Left ventricle myocardium inferior (tissue), 1 donor: Measurements from ENCODE around the gene RNLS. TPM values are rescaled to one million over a fixed set of nuclear protein-coding genes. Genes with fewer than 3 reads are reported as not detected.

Experiments
- DNase-seq: peaks from one replicate; pipeline ENCODE4 v3.0.0-alpha.2; 2020
- H3K27ac ChIP-seq: fragments of 200-600 bp; replicated peaks from 2 replicates; pipeline ENCODE4 v1.8.0; 2021
- H3K27me3 ChIP-seq: fragments of 200-600 bp; 2 replicates; pipeline ENCODE4 v1.8.0; 2021; ENCODE audit warnings: low read depth
- H3K36me3 ChIP-seq: fragments of 200-600 bp; 2 replicates; pipeline ENCODE4 v1.8.0; 2021
- H3K4me1 ChIP-seq: fragments of 200-600 bp; 2 replicates; pipeline ENCODE4 v1.8.0; 2021
- H3K4me3 ChIP-seq: fragments of 200-600 bp; 2 replicates; pipeline ENCODE4 v1.8.0; 2021; ENCODE audit warnings: mild to moderate bottlenecking, moderate library complexity
- H3K9me3 ChIP-seq: fragments of 200-600 bp; replicated peaks from 2 replicates; pipeline ENCODE4 v1.8.0; 2021
- intact Hi-C: fragments of 100-400 bp; cut with micrococcal nuclease; formaldehyde crosslinking; loops from one replicate; pipeline ENCODE4 v1.11.0; 2022
- total RNA-seq: library from RNA; stranded (reverse); fragmentation: NEBNext Ultra II Directional; extraction: Animal tissue kit (Norgen Biotek cat#: 25700); gene quantifications from one replicate; pipeline ENCODE4 v1.2.1, GENCODE V29; 2021
- TF ChIP-seq, protein P1 (sequence below): fragments of 200-600 bp; IDR thresholded peaks from 2 replicates; pipeline ENCODE4 v1.8.0; 2021; ENCODE audit warnings: antibody characterized with exemption, mild to moderate bottlenecking, borderline replicate concordance
- donor health status: DM: no; HTN: yes; CAD: no; lungs with severe emphysema.

Gene RNLS
- total RNA-seq, 1 donor from 2014 or later = 14.3 TPM

GRCh38 chr10:88343761-88344484 lies 239.2 kb downstream of the RNLS start:
- Histone ChIP-seq H3K4me3 (no peak overlapping the region), H3K4me1 (peaks cover 18% of the 10 kb centered on the region), H3K27ac (peak overlapping the region; percentile 73), H3K27me3 (no peaks in the 10 kb centered on the region), H3K36me3 (no peaks in the 10 kb centered on the region), H3K9me3 (no peaks in the 10 kb centered on the region)
- intact Hi-C loops = no loop called here
- DNase-seq = no peak
- TF ChIP-seq, protein P1, sequence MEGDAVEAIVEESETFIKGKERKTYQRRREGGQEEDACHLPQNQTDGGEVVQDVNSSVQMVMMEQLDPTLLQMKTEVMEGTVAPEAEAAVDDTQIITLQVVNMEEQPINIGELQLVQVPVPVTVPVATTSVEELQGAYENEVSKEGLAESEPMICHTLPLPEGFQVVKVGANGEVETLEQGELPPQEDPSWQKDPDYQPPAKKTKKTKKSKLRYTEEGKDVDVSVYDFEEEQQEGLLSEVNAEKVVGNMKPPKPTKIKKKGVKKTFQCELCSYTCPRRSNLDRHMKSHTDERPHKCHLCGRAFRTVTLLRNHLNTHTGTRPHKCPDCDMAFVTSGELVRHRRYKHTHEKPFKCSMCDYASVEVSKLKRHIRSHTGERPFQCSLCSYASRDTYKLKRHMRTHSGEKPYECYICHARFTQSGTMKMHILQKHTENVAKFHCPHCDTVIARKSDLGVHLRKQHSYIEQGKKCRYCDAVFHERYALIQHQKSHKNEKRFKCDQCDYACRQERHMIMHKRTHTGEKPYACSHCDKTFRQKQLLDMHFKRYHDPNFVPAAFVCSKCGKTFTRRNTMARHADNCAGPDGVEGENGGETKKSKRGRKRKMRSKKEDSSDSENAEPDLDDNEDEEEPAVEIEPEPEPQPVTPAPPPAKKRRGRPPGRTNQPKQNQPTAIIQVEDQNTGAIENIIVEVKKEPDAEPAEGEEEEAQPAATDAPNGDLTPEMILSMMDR = no peak

GRCh38 chr10:88342733-88343310 lies 240.3 kb downstream of the RNLS start:
- Histone ChIP-seq H3K27me3 (no peaks in the 10 kb centered on the region), H3K27ac (peak overlapping the region; percentile 73), H3K36me3 (no peaks in the 10 kb centered on the region), H3K4me1 (peaks cover 18% of the 10 kb centered on the region), H3K4me3 (no peak overlapping the region), H3K9me3 (no peaks in the 10 kb centered on the region)
- intact Hi-C loops = no loop called here
- no peak for DNase-seq
- TF ChIP-seq, protein P1 = no peak

DNA sequence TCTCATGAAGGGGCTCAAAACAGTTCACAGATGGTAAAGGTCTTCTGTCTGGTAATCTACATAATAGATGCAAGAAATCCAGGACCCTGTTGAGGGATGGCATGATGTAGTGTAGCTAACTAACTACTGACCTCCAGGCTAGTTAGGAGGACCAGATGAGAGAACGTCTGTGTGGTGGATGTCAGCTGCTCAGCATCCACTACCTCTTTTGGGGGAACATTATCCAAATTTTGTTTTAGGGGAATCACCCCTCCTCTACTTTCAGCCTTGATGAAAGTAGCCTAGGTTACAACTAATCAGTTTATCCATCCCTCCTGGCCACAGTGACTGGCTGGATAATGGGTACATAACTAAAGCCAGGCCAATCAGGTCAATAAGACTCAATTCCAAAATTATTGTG lies 246.0 kb downstream of the RNLS start:
- intact Hi-C loops = no loop called here
- H3K27me3 ChIP-seq = no peaks in the 10 kb centered on the region
- TF ChIP-seq, protein P1 = no peak

DNA sequence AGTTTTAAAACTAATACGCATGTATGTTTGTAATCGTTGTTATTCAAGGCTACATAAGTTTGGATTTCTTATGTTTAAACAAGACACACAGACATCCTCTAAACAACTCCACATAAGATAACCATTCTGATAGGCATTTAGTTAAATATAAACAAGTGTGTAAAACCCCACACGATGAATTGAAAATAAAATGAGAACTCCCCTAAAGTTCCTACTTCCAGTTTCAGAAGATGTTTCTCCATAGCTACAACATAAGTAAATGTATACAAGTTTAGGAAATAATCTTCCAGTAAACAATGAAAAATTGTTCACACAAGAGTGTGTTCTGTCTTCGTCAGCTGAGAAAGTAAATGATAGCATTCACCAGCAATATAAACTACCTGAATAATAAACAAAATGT lies 246.8 kb downstream of the RNLS start:
- TF ChIP-seq, protein P1 = no peak
- no peak overlapping the region for H3K27ac ChIP-seq
- H3K4me1 ChIP-seq = no peaks in the 10 kb centered on the region
- no peaks in the 10 kb centered on the region for H3K36me3 ChIP-seq
- no peak for DNase-seq
- H3K27me3 ChIP-seq = no peaks in the 10 kb centered on the region
- intact Hi-C loops = no loop called here
- no peaks in the 10 kb centered on the region for H3K9me3 ChIP-seq
- H3K4me3 ChIP-seq = no peak overlapping the region

More for the DNA sequence above, 246.0 kb downstream of the RNLS start:
- no peak for DNase-seq
- Histone ChIP-seq H3K9me3 (no peaks in the 10 kb centered on the region), H3K4me1 (no peaks in the 10 kb centered on the region), H3K4me3 (no peak overlapping the region), H3K27ac (no peak overlapping the region), H3K36me3 (no peaks in the 10 kb centered on the region)

DNA sequence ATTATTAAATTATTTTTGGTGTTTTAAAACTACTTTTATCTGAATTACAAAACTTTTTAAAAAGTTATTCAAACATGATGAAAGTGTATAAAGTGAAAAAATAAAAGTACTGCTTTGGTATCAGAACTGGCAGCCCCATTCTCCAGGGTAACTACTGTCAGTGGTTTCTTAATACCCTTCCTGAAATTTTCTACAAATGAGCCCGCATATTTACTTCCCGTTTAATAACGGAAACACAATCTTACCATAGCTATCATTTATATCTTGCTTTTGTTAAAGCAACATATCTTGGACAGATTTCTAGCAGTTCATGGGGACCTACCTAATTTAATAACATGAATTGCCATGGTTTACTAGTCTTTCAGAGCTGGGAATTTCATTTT lies 249.9 kb downstream of the RNLS start:
- H3K9me3 ChIP-seq = no peaks in the 10 kb centered on the region
- no peaks in the 10 kb centered on the region for H3K36me3 ChIP-seq
- TF ChIP-seq, protein P1 = no peak
- DNase-seq = no peak
- intact Hi-C loops = no loop called here
- peak overlapping the region; percentile 1 for H3K27ac ChIP-seq
- H3K27me3 ChIP-seq = no peaks in the 10 kb centered on the region
- H3K4me1 ChIP-seq = no peaks in the 10 kb centered on the region
- H3K4me3 ChIP-seq = no peak overlapping the region
